ENCODE data around the gene RIOK2.
"Not testable (repeated sequence)": the region's sequence is repeated elsewhere in the genome, so short reads cannot be mapped to it uniquely, and the experiment has no call there.

Gene RIOK2

DNA sequence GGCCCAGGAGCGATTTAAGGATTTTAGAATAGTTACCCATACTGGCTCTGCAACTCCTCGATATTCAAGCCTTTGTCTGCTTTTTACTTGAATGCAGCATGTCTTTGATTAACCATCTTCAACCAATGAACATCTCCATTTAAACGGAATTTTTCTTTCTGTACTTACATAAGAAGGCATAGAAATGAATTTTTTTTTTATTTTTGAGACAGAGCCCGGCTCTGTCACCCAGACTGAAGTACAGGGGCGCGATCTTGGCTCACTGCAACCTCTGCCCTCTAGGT is 825 bp upstream of the RIOK2 start:
- TF ChIP-seq, protein P1, sequence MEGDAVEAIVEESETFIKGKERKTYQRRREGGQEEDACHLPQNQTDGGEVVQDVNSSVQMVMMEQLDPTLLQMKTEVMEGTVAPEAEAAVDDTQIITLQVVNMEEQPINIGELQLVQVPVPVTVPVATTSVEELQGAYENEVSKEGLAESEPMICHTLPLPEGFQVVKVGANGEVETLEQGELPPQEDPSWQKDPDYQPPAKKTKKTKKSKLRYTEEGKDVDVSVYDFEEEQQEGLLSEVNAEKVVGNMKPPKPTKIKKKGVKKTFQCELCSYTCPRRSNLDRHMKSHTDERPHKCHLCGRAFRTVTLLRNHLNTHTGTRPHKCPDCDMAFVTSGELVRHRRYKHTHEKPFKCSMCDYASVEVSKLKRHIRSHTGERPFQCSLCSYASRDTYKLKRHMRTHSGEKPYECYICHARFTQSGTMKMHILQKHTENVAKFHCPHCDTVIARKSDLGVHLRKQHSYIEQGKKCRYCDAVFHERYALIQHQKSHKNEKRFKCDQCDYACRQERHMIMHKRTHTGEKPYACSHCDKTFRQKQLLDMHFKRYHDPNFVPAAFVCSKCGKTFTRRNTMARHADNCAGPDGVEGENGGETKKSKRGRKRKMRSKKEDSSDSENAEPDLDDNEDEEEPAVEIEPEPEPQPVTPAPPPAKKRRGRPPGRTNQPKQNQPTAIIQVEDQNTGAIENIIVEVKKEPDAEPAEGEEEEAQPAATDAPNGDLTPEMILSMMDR (IDR thresholded peaks at IDR 0.05; ENCODE audit: extremely low read depth, missing control alignments) = no peak
- DNase-seq (ENCODE audit: low spot score) = no peak

DNA sequence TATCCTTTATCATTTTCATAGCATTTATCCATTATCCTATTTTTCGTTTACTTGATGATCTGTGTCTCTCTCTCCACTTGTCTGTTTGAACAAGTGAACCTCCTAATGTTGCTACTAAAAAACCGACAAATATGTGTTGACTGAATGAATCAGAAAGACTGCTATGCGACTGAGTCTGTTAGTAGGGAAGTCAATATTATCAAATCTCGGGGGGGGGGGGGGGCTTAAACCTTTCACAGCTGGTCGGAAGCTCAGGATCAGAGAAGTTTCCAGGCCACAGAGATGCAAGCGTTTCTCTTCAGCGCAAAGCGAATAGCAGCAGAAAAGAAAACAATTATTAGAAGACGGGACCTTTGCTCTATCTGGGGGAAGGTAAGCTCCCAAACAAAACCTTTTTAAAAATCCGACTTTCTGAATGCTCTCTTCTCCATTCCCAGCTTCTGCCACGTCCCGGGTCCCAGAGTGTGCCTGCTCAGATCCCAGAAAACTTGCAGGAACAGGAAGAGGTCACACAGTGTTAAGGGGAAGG is 412 bp downstream of the RIOK2 start:
- TF ChIP-seq, protein P1 (IDR thresholded peaks at IDR 0.05; ENCODE audit: extremely low read depth, missing control alignments) = no peak
- no peak for DNase-seq (ENCODE audit: low spot score)

DNA sequence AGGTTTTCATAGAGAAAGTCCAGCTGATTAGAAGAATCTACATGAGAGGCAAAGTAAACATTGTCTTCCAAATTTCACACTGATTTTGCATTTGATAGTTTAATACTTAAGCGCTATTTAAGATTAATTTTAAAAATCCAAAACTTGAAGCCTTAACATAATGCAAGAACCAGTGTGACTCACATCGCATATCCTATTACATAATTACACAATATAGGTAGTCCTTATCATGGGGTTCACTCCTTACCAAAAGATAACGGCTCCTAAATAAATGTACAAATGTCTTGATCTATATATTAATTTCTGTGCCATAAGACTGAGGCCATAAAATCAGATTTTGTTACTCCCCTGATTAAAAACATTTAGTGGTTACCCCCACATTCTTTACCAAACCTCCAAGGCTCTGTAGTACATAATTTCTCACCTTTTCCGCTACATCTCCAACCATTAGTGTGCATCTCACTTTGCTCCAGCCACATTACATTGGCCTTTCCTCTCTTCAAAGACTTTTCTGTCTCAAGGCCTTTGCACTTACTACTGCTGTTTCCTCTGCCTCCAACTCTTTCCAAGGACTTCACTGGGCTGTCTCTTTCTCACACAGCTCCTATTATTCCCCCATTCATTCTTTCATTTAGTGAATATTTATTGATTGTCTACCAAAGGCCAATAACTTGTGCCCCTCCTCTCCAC is 1.0 kb downstream of the RIOK2 start:
- DNase-seq (ENCODE audit: low spot score) = no peak
- TF ChIP-seq, protein P1 (IDR thresholded peaks at IDR 0.05; ENCODE audit: extremely low read depth, missing control alignments) = no peak

DNA sequence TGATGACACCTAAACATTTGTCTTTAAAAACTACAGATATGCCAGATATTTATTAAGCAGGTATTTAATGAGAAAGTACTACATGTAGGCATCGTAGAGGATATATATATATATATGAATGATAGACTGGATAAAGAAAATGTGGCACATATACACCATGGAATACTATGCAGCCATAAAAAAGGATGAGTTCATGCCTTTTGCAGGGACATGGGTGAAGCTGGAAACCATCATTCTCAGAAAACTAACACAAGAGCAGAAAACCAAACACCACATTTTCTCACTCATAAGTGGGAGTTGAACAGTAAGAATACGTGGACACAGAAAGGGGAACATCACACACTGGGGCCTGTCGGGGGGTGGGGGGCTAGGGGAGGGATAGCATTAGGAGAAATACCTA is 3.6 kb downstream of the RIOK2 start:
- DNase-seq (ENCODE audit: low spot score) = not testable (repeated sequence)

DNA sequence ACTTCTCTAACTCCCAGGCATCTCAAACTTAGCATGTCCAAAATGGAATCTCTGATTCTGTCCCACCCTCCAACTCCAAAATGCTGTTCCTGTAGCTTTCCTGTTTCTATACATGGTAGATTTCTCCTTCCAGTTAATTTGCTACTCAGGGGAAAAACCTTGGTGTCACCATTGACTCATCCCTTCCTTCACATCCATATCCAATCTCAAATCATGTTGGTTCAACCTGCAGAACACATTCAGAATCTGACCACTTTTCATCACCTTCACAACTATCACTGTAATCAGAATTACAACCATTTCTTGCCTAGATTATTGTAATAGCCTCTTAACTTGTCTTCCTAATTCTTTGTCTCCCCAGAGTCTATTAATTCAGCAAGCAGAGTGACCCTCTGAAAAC is 10.8 kb downstream of the RIOK2 start:
- TF ChIP-seq, protein P1 (IDR thresholded peaks at IDR 0.05; ENCODE audit: extremely low read depth, missing control alignments) = no peak
- DNase-seq (ENCODE audit: low spot score) = no peak

DNA sequence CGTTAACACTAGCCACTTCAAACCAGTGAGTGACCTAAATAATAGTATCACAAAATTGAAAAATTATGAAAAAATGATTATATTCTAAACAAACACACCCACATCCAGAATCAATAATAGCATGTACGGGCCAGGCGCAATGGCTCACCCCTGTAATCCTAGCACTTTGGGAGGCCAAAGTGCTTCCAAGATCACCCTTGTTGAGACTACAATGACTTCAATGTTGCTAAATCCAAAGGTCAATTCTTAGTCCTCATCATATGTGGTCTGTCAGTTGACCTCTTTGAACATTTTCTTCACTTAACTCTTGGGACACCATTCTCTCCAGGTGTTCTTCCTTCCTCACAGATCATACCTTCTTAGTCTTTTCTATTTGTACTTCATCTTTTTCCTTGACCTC is 11.3 kb downstream of the RIOK2 start:
- TF ChIP-seq, protein P1 (IDR thresholded peaks at IDR 0.05; ENCODE audit: extremely low read depth, missing control alignments) = no peak
- no peak for DNase-seq (ENCODE audit: low spot score)

DNA sequence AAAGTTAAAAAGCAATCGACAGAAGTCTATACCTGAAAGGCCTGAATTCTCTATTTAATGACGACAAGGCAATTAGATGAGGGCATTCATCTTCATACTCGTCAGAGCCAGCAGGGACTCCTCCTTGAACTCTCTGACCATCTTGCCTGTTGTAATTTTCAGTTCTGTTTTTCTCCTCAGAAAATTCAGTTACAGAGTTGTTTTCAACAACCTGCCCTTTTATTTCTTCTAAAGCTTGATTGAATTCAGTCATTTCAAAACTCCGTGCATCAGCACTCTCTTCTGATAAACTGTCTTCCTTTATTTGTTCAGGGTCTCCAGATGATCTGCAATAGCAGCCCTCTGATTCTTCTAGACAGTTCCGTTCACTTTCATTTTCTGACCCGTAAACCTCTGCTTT is 15.6 kb downstream of the RIOK2 start:
- TF ChIP-seq, protein P1 (IDR thresholded peaks at IDR 0.05; ENCODE audit: extremely low read depth, missing control alignments) = no peak
- DNase-seq (ENCODE audit: low spot score) = peak; percentile 24

DNA sequence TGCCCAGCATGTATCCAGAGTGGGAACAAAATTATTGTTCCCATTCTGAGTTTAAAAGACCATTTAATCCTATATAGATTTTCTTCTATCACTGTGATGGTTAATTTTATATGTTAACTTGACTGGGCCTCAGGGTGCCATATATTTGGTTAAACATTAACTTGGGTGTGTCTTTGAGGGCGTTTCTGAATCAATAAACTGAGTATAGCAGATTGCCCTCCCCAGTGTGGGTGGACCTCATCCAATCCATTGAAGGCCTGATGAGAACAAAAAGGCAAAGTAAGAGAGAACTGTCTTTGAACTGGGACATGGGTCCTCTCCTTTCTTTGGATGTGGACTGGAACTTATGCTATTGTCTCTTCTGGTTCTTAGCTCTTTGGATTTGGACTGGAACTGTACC is 17.3 kb downstream of the RIOK2 start:
- no peak for DNase-seq (ENCODE audit: low spot score)
- TF ChIP-seq, protein P1 (IDR thresholded peaks at IDR 0.05; ENCODE audit: extremely low read depth, missing control alignments) = no peak
